GM21390 (cell line): ENCODE measurements around the gene FAM114A1.
"Not testable (repeated sequence)": the region's sequence is repeated elsewhere in the genome, so short reads cannot be mapped to it uniquely, and the experiment has no call there.

ENCODE experiments used
- ATAC-seq: cut with Tn5 transposase; IDR thresholded peaks from one replicate; pipeline ENCODE4 v1.9.1; 2021; ENCODE audit not compliant: unreplicated experiment

The FAM114A1 gene

DNA sequence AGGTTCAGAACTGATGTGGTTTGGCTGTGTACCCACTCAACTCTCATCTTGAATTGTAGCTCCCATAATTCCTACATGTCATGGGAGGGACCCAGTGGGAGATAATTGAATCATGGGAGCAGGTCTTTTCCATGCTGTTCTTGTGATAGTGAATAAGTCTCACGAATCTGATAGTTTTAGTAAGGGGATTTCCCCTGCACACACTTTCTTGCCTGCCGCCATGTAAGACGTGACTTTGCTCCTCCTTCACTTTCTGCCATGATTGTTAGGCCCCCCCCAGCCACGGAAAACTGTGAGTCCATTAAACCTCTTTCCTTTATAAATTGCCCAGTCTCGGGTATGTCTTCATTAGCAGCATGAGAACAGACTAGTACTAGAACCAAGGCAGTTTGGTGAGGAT lies 91.6 kb downstream of the FAM114A1 start:
- not testable (repeated sequence) for ATAC-seq

DNA sequence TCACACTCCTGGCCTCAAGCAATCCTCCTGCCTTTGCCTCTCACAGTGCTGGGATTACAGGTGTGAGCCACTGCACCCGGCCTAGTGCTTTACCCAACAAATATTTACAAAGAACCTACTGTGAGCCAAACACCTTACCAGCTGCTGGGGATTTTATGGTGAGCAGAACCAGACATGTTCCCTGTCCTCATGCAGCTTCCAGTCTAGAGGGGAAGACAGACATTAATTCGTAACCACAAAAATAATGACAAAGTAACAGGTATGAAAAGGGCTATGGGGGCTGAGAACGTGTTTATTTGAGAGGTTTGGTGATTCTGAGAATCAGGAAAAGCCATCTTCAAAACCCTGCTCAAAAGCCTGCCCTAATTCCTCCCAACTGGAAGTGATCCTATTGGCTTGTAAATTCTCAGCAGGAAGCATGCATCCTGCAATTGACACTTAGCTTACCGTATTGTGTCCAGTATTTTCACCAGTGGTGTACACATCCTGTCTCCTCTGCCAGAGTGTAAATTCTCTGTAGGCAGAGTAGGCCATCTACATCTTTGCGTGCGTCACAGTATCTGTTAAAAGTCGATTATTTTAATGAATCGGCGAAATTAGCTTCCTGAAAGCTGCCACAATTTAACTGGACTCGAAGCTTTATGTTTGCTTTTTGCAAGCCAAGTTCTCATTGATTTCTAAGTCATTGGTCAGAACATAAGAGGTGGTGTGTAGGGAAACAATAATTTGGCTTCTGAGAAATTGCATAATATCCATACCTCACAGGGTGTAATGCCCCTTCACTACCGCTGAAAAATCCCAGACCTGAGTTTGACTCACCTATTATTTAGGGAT lies 97.6 kb downstream of the FAM114A1 start:
- ATAC-seq: no peak

DNA sequence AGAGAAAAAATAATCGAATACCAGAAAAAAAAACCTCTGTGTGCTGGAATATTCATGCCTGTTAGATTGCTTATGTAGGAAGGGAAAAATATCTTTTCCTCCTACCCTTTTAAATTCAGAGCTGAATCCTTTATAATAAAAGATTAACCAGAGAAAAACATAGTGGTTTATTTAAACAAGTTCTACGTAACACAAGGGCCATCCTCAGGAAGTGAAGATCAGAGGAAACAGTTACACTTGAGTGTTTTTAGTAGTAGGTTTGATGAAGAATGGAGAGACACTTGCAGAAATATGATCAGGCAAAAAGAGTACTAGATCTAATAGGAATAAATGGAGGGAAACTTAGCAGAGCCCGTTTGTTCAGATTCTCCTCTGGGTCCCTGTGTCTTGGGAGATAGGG lies 98.3 kb downstream of the FAM114A1 start:
- ATAC-seq: no peak

DNA sequence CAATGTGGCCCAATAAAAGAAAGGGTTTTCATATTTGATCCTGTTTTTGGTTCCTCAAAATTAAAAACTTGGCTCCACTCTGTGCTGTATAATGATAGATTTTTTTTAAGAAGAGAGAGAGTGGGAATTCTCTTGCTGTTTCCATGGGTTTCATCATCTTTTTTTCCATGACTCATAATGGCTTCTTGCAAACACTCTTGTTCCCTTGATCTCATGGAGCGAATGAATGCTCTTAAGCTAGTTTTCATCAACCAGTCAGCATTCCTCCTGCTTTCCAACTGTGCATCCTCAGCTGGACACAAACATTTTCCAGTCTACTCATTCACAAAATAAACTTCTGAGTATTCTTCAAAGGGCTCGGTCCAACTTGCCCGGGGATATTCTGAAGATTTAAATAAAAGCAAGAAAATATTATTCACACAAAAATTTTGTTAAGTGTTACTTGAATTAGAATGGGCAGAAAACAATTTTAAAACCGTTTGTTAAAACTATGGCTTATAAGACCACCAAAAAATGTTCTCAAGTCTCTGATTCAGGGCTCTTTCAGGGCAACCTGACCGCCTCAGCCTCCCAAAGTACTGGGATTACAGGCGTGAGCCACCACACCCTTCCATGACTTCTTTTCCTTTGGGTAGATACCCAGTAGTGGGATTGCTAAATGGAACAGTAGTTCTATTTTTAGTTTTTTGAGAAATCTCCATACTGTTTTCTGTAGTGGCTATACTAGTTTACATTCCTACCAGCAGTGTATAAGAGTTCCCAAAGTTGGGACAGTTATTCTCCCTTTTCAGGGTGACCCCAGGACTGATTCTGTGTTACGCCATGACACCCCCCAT lies 99.9 kb downstream of the FAM114A1 start:
- ATAC-seq: no peak

DNA sequence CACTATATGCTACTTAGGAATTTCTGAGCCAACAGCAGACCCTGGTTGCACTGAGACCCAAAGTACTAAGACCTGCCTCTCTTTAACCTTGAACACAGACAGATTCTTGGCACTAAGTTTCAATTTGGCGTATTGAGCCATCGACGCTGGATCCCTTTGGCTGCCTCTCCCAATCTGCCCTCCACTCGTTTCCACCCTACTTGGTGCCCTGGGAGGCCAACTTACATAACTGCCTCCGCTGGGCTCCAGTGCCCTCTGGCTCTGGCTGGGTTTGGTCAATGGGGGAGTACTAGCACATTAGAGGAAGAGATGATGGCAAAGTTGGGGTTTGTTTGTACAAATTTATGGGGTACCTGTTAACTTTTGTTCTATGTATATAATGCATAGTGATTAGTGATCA lies 101.1 kb downstream of the FAM114A1 start:
- ATAC-seq: no peak

DNA sequence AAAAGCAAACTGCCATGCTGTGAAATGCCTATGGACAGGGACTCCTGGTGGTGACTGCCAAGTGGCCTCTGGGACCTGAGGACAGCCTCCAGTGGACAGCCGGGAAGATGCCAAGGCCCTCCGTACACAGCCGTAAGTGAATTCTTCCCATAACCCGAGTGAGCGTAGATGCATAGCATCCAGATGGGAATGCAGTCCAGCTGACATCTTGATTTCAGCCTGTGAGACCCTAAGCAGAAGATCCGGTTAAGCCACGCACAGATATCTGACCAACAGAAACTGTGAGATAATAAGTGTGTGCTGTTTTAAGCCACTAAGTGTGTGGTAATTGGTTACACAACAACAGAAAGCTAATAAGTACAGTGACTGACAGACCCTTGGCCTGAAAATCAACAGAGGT lies 108.7 kb downstream of the FAM114A1 start:
- no peak for ATAC-seq

DNA sequence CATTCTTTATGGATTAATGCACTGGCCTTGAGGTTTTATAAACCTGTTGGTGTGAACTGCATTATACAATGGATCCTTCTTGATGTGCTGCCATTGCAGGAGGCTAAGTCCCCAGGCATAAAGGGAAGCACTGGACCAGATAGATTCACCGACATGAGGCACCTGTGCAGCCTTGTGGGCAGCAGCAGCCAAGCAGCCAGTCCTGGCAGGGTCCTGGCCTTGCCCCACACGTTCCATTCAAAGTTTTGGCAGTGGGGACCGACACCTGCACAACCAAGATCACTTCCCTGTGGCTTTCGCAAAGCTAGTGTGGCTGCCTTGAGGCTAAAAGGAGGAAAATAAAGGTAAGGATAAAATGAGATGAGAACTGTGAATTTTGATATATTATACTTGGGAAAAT lies 111.5 kb downstream of the FAM114A1 start:
- ATAC-seq: no peak

DNA sequence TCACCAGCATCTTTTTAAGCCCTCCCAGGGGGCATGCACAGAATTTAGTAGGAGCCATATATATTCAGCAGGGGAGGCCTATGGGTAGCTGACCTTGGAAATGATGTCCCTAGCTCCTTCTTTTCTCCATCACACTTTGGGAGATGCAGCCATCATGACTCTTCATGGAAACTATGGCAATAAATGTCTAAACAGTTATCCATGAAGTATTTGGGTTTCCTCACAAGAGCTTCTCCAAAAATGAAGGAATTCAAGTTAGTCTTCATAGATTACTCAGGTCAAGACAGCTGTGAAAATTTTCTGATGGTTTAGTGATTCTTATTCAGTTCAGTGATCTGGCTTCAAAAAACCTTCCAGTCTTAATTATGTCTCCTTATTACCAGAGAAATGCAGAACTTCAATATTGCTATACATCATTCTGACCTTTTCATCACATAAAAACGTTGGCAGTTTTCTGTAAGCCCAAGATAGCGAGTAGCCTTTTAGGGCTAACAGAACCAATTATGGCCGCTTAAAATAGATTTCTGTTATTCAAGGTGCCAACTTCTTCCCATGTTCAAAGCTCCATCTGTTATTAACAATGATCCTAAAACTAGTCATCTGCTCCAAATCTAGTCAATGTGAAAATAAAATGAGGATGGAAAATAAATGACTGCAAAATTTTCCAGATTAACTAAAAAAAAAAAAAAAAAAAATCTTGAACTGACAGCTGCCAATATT lies 112.1 kb downstream of the FAM114A1 start:
- ATAC-seq: no peak

DNA sequence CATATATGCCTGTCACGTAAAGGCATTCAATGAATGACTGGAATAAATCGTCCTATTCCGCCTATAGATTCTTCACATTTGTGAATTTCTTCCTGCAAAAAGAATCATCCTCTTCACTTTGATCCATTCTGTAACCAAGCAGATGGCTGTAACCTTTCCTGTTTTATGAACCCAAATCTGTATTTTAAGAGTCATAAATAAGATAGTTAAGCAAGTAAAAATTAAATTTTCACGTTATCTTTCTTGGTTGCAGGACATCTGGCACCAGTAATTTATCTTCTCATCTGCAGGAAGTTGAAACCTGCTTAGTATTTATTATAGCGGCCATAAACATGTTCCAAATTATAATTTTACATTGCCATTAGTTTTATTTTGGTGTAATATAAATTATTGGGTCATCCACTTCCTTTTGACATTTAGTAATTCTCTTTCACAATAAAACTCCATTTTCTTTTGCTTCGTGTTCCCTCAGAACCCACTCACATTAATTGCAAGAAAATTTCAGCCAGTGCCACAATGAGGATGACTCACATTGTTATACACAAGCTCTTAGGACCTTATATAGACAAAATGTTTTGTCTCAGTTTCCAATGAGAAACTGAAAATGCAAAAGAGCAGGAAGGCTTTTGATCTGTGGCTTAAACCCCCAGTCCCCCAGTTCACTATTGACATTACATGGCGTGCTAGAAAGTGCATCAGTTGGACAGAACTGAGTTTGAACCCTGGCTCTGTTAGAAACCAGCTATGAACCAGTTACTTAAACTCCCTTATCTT lies 113.5 kb downstream of the FAM114A1 start:
- no peak for ATAC-seq

DNA sequence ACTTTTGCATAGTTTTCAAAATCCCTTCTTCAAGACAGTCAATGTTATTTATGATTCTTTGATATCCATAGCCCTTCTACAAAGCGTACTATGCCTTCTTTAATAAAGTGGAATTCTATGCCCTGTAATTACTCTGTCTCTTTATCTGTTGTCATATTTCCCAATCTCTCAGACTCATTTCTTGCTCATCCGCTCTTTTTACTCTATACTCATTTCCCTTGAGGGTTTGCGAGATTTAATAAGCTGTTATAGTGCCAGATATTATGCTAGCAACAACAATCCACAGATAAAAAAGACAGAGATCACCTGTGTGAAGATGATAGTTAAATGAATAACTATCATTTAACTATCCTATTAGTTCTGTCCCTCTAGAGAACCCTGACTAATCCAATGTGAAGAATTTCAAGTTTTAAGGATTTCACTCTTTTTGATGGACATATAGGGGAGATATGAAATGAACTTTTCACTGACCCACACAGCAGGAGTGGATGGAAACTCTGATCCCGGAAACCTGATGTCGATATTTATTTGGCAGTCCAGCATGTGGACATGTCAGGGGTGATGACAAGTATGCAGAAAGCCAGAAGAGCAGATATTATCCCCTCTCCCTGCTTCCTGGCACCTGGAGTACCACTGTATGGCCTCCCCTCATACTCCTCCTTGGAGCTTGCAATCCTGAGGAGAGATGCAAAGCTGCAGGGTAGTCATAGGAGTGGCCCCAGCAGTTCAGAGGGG lies 114.9 kb downstream of the FAM114A1 start:
- ATAC-seq: no peak

DNA sequence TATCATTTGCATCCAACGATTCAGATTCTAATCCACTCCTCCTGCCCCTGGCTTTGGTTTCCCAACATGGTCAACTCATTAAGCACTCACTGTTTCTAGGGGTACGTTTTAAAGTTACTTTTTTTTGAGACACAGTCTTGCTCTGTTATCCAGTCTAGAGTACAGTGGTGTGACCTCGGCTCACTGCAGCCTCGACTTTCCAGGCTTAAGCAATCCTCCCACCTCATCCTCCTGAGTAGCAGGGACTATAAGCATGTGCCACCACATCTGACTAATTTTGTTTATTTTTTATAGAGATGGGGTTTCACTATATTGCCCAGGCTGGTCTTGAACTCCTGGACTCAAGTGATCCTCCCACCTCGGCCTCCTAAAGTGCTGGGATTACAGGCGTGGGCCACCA lies 115.7 kb downstream of the FAM114A1 start:
- no peak for ATAC-seq

DNA sequence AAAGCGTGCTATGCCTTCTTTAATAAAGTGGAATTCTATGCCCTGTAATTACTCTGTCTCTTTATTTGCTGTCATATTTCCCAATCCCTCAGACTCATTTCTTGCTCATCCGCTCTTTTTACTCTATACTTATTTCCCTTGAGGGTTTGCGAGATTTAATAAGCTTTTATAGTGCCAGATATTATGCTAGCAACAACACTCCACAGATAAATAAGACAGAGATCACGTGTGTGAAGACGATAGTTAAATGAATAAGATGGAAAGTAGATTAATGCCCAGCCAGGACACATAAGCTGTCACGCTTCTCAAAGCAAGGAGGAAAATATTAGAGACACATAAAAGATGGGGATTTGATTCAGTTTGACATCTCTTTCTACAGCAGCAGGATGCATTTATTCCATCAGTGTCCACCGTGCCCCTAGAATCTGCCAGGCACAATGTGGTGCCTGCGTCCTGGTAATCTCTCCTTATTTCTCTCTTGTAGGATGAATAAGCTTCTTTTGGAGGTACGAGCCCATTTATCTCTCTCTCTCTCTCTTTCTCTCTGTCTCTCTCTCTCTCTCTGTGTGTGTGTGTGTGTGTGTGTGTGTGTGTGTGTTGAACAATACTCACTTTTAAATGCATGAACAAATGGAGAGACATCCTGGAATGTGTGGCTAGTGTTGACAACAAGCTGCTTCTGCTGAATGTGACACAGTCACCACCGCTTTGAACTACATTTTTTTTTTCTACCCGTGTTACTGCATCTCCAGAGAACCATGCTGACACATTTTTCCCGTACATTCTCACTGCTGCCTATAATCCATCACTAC lies 116.4 kb downstream of the FAM114A1 start:
- ATAC-seq: no peak

DNA sequence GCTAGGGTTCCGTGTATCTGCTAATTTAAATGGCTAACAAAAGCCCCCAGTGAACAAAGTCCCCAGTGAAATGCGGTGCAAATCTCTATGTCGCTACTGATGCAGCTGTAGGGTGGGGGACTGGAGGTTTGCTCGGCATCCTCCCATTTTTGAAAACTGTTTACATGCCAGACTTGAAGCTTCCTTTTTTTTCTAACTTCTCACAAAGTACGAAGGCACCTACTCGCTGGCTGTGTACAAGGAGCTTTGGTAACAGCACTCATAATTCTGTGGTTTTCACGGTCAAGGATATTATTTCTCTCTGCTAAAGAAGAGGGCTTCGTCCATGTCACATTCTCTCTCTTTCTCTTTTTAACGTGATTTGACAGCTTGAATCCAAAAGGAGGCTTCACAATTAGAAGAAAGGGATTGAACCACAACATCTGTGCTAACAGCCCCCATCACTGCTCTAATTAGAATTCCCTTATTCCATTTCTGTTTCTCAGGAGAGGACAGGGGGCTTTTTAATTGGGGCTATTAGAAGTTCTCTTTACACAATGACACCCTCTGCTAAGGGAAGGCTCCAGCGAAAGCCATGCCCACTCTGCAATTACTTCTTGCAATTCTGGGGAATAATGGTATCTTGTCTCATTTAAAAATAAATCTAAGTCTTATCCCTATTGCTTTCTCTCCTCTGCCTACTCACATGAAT lies 117.9 kb downstream of the FAM114A1 start:
- no peak for ATAC-seq

DNA sequence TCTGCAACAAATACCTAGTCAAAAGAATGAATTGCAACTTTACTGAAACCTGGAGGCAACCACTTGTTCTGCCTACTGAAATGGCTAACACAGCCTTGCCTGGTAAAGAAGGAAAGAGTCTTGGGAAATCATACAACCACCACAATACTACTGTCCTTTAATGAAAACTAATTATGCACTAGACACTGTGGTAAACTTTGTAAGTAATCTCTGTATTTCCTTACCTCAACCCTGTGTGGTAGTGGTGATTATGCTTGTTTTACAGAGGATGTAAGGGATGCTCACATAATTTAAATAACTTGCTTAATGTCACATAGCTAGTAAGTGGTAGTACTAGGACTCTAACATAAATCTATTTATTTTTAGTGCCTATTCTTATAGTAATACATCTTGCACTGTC lies 119.9 kb downstream of the FAM114A1 start:
- ATAC-seq: no peak

DNA sequence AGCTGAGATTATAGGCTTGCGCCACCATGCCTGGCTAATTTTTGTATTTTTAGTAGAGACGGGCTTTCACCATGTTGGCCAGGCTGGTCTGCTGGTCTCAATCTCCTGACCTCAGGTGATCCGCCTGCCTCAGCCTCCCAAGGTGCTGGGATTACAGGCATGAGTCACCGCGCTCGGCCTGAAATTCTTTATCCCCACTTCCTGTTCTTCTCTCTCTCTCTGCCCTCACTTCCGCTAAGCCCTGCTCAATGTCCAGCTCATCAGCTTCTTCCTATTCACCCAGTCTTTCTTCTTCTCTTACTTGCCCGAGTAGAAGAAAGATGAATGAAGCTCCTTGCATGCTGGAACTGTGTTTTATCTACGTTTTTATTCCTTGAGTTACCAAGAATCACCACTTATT lies 120.7 kb downstream of the FAM114A1 start:
- not testable (repeated sequence) for ATAC-seq

DNA sequence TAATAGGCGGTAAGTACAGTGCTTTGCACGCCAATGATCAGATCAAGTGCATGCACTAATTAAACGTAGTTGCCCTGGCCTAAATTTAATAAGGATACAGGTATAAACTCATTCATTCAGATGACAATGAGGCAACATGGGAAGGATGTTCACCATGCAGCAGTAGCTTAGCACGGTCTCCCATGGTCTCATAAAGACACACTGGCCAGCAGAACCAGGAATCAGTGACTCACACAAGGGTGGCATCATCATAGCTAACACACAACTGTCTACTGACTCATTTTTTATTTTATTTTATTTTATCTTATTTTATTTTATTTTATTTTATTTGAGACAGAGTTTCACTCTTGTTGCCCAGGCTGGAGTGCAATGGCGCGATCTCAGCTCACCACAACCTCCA lies 121.9 kb downstream of the FAM114A1 start:
- no peak for ATAC-seq

DNA sequence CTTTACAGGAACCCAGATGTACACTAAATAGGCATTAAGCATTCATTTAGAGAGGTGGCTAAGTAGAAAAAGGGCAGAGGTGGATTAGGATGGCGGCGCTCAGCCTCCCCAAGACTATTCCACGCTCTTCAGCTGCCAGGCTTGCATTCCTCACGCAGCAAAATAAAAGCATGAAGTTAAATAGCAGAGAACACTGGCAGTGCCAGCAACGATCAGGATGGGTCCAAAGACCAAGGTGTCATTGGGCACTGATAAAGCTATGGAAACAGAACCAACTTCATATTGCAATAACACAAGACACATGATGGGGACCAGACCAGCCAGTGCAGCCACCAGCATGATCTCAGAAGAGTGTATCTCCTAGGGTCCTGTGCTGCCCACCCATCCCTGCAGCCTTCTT lies 122.6 kb downstream of the FAM114A1 start:
- no peak for ATAC-seq

DNA sequence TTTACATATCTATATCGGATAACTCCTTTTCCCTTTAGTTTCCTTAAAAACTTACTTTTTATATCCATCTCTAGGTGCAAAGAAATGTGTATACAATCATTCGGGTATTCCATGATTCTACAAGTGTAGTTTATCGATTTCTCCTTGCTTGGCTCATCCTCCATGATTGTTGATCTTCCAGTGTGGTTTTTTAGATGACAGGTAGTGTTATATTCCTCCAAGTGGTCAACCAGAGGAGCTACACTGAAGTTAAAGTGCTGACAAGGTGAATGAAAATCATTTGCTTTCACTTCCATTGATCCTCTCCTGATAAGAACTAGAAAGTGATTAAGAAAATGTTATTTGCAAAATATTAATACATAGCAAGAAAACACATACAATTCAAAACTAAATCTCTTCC lies 126.1 kb downstream of the FAM114A1 start:
- no peak for ATAC-seq

DNA sequence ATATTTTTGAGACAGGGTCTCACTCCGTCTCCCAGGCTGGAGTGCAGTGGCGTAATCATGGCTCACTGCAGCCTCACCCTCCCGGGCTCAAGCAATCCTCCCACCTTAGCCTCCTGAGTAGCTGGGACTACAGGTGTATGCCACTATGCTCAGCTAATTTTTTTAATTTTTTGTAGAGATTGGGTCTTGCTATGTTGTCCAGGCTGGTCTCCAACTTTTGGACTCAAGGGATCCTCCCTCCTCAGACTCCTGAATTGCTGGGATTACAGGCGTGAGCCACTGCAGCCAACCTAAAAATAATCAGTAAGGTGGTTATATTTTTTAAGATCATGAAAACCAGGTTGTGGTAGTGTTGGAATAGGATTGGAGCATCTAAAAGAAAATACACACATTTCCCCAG lies 126.5 kb downstream of the FAM114A1 start:
- no peak for ATAC-seq
